SK-N-SH treated with all-trans-retinoic acid at 6 μM for 48 hours (cell line): ENCODE data around the gene OCLN.

Experiments used
- ARNTL ChIP-seq: fragments of 450-650 bp; formaldehyde crosslinking; IDR thresholded peaks from 2 replicates; pipeline ENCODE4 v1.5.0; 2020; ENCODE audit warnings: low read depth, mild to moderate bottlenecking, moderate library complexity, borderline replicate concordance
- CSDC2 ChIP-seq: fragments of 250-450 bp; sonication (Bioruptor Pico); IDR thresholded peaks from 2 replicates; pipeline ENCODE4 v1.5.0; 2020; ENCODE audit warnings: mild to moderate bottlenecking, moderate library complexity
- CSRNP3 ChIP-seq: fragments of 250-450 bp; sonication (Bioruptor Pico); IDR thresholded peaks from 2 replicates; pipeline ENCODE4 v1.5.1; 2021; ENCODE audit warnings: mild to moderate bottlenecking, moderate library complexity
- POU6F1 ChIP-seq: fragments of 250-450 bp; sonication (Bioruptor Pico); IDR thresholded peaks from 2 replicates; pipeline ENCODE4 v1.8.0; 2021; ENCODE audit warnings: low read depth, mild to moderate bottlenecking, moderate library complexity, borderline replicate concordance
- ZFP3 ChIP-seq: fragments of 250-450 bp; sonication (Bioruptor Pico); IDR thresholded peaks from 2 replicates; pipeline ENCODE4 v1.5.0; 2020; ENCODE audit warnings: mild to moderate bottlenecking, moderate library complexity
- ZFP30 ChIP-seq: fragments of 450-650 bp; formaldehyde crosslinking; IDR thresholded peaks from 2 replicates; pipeline ENCODE4 v1.5.0; 2022; ENCODE audit warnings: mild to moderate bottlenecking, moderate library complexity
- TF ChIP-seq, protein P1 (sequence below): fragments of 250-450 bp; sonication (Bioruptor Pico); IDR thresholded peaks from 2 replicates; pipeline ENCODE4 v1.8.0; 2020; ENCODE audit warnings: mild to moderate bottlenecking, moderate library complexity, borderline replicate concordance

DNA sequence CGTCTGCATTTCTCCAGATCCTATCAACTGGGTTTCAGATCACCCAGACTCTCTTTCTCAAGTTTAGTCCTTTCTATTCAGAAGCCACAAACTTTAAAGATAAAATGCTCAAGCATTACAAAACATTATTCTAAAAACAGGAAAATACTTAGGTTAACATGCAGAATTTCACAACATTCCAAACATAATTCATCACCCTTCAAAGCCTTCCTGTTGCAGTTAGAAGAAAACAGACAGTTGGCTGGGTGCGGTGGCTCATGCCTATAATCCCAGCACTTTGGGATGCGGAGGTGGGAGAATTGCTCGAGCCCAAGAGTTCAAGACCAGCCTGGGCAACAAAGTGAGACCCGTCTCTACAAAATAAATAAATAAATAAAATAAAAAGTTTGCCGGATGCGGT, 7.7 kb upstream of the OCLN start:
- TF ChIP-seq ZFP30 (CRISPR knock-in tag) = no peak
- TF ChIP-seq ZFP3 (CRISPR knock-in tag) = no peak
- TF ChIP-seq, protein P1, sequence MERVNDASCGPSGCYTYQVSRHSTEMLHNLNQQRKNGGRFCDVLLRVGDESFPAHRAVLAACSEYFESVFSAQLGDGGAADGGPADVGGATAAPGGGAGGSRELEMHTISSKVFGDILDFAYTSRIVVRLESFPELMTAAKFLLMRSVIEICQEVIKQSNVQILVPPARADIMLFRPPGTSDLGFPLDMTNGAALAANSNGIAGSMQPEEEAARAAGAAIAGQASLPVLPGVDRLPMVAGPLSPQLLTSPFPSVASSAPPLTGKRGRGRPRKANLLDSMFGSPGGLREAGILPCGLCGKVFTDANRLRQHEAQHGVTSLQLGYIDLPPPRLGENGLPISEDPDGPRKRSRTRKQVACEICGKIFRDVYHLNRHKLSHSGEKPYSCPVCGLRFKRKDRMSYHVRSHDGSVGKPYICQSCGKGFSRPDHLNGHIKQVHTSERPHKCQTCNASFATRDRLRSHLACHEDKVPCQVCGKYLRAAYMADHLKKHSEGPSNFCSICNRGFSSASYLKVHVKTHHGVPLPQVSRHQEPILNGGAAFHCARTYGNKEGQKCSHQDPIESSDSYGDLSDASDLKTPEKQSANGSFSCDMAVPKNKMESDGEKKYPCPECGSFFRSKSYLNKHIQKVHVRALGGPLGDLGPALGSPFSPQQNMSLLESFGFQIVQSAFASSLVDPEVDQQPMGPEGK (CRISPR knock-in tag) = no peak
- no peak for TF ChIP-seq POU6F1 (CRISPR knock-in tag)
- no peak for TF ChIP-seq ARNTL (CRISPR knock-in tag)
- no peak for TF ChIP-seq CSRNP3 (CRISPR knock-in tag)
- TF ChIP-seq CSDC2 (CRISPR knock-in tag) = no peak
